HG03097 (cell line): ENCODE measurements around the gene CCDC28B.

Source experiments
- ATAC-seq: cut with Tn5 transposase; IDR thresholded peaks from one replicate; pipeline ENCODE4 v1.9.1; 2021; ENCODE audit not compliant: unreplicated experiment, low FRiP score

Gene CCDC28B

GRCh38 chr1:32220746-32221580 lies 20.6 kb downstream of the CCDC28B start:
- no peak for ATAC-seq

GRCh38 chr1:32221581-32221979 lies 21.2 kb downstream of the CCDC28B start:
- no peak for ATAC-seq

GRCh38 chr1:32221980-32222755 lies 21.8 kb downstream of the CCDC28B start, which contains the start of the genes EIF3I and TMEM234:
Gene EIF3I (plus strand): TSS chr1:32222407. CDS start chr1:32222442, 35 bp downstream.
Gene TMEM234 (minus strand): TSS chr1:32222353. CDS start chr1:32222322, 31 bp downstream.
- peak; percentile 83 for ATAC-seq

GRCh38 chr1:32223683-32224082 lies 23.3 kb downstream of the CCDC28B start:
- no peak for ATAC-seq

- no peak for ATAC-seq
Measured at GRCh38 chr1:32224285-32224684, 23.9 kb downstream of the CCDC28B start.

- no peak for ATAC-seq
Measured at GRCh38 chr1:32228771-32229170, 28.4 kb downstream of the CCDC28B start.

GRCh38 chr1:32231843-32232432 lies 31.5 kb downstream of the CCDC28B start:
- no peak for ATAC-seq

GRCh38 chr1:32232558-32233304 lies 32.3 kb downstream of the CCDC28B start:
- no peak for ATAC-seq

GRCh38 chr1:32234792-32235191 lies 34.4 kb downstream of the CCDC28B start:
- ATAC-seq = no peak

- ATAC-seq = no peak
Measured at GRCh38 chr1:32239337-32239736, 38.9 kb downstream of the CCDC28B start.

- ATAC-seq = no peak
Measured at GRCh38 chr1:32239790-32240139, 39.4 kb downstream of the CCDC28B start.

GRCh38 chr1:32240140-32240951 lies 40.0 kb downstream of the CCDC28B start:
- ATAC-seq = no peak

GRCh38 chr1:32241001-32241763 lies 40.8 kb downstream of the CCDC28B start:
- no peak for ATAC-seq

GRCh38 chr1:32242341-32242851 lies 42.0 kb downstream of the CCDC28B start:
- no peak for ATAC-seq

GRCh38 chr1:32246888-32247273 lies 46.5 kb downstream of the CCDC28B start, which contains the start of gene FAM167B:
Gene FAM167B (plus strand): TSS chr1:32247222. CDS start chr1:32247422, 200 bp downstream.
- ATAC-seq = no peak

GRCh38 chr1:32247452-32247851 lies 47.1 kb downstream of the CCDC28B start:
- ATAC-seq = no peak

- no peak for ATAC-seq
Measured at GRCh38 chr1:32247983-32248889, 47.8 kb downstream of the CCDC28B start.
